GM19099 (cell line): ENCODE results near the gene CCL1.

Experiments used
- POLR2A ChIP-seq: IDR thresholded peaks from 3 replicates; pipeline ENCODE4 v1.6.1; 2011; ENCODE audit warnings: low read depth; ENCODE audit not compliant: insufficient read length; ENCODE audit errors: extremely low read depth

The CCL1 gene

GRCh38 chr17:34363183-34363661 lies at the start of gene CCL1:
CCL1 (minus strand) TSS chr17:34363233; CDS start chr17:34363161, 72 bp downstream.
- TF ChIP-seq POLR2A = no peak

- TF ChIP-seq POLR2A = no peak
Measured at GRCh38 chr17:34412534-34412933, 49.5 kb upstream of the CCL1 start.

- TF ChIP-seq POLR2A = no peak
Measured at GRCh38 chr17:34411646-34412421, 48.8 kb upstream of the CCL1 start.

- TF ChIP-seq POLR2A = no peak
Measured at GRCh38 chr17:34409352-34409751, 46.3 kb upstream of the CCL1 start.

- no peak for TF ChIP-seq POLR2A
Measured at GRCh38 chr17:34408439-34408838, 45.4 kb upstream of the CCL1 start.

GRCh38 chr17:34406226-34406625 lies 43.2 kb upstream of the CCL1 start:
- TF ChIP-seq POLR2A = no peak

- TF ChIP-seq POLR2A = no peak
Measured at GRCh38 chr17:34403006-34403405, 40.0 kb upstream of the CCL1 start.

GRCh38 chr17:34401165-34401564 lies 38.1 kb upstream of the CCL1 start:
- no peak for TF ChIP-seq POLR2A

- no peak for TF ChIP-seq POLR2A
Measured at GRCh38 chr17:34400301-34400931, 37.4 kb upstream of the CCL1 start.

- no peak for TF ChIP-seq POLR2A
Measured at GRCh38 chr17:34399725-34400124, 36.7 kb upstream of the CCL1 start.

- TF ChIP-seq POLR2A = no peak
Measured at GRCh38 chr17:34398990-34399389, 36.0 kb upstream of the CCL1 start.

- TF ChIP-seq POLR2A = no peak
Measured at GRCh38 chr17:34397265-34397664, 34.2 kb upstream of the CCL1 start.

- no peak for TF ChIP-seq POLR2A
Measured at GRCh38 chr17:34393401-34393800, 30.4 kb upstream of the CCL1 start.

- no peak for TF ChIP-seq POLR2A
Measured at GRCh38 chr17:34391241-34391640, 28.2 kb upstream of the CCL1 start.

- TF ChIP-seq POLR2A = no peak
Measured at GRCh38 chr17:34390649-34391048, 27.6 kb upstream of the CCL1 start.

GRCh38 chr17:34389126-34389750 lies 26.2 kb upstream of the CCL1 start:
- TF ChIP-seq POLR2A = no peak
